SK-N-SH treated with all-trans-retinoic acid at 6 μM for 48 hours (cell line): ENCODE results near the gene OLAH.

Experiments
- ATAC-seq: fragments of 200-7000 bp; cut with Tn5 transposase; 3 replicates; pipeline ENCODE4 v1.9.1; 2020; ENCODE audit warnings: mild to moderate bottlenecking, moderate library complexity
- BACH2 ChIP-seq: fragments of 250-450 bp; sonication (Bioruptor Pico); IDR thresholded peaks from 2 replicates; pipeline ENCODE4 v1.9.0; 2021; ENCODE audit warnings: mild to moderate bottlenecking, borderline replicate concordance
- CREB5 ChIP-seq: fragments of 250-450 bp; sonication (Bioruptor Pico); IDR thresholded peaks from 2 replicates; pipeline ENCODE4 v1.5.1; 2020; ENCODE audit warnings: low read depth, mild to moderate bottlenecking, moderate library complexity
- CSDC2 ChIP-seq: fragments of 250-450 bp; sonication (Bioruptor Pico); IDR thresholded peaks from 2 replicates; pipeline ENCODE4 v1.5.0; 2020; ENCODE audit warnings: mild to moderate bottlenecking, moderate library complexity
- CSRNP3 ChIP-seq: fragments of 250-450 bp; sonication (Bioruptor Pico); IDR thresholded peaks from 2 replicates; pipeline ENCODE4 v1.5.1; 2021; ENCODE audit warnings: mild to moderate bottlenecking, moderate library complexity
- ESRRG ChIP-seq: fragments of 250-450 bp; sonication (Bioruptor Pico); IDR thresholded peaks from 2 replicates; pipeline ENCODE4 v1.6.1; 2021; ENCODE audit warnings: mild to moderate bottlenecking
- GLIS3 ChIP-seq: fragments of 250-450 bp; sonication (Bioruptor Pico); IDR thresholded peaks from 2 replicates; pipeline ENCODE4 v1.5.0; 2020; ENCODE audit warnings: mild to moderate bottlenecking, moderate library complexity
- ISL1 ChIP-seq: fragments of 250-450 bp; sonication (Bioruptor Pico); IDR thresholded peaks from 2 replicates; pipeline ENCODE4 v2.1.2; 2022; ENCODE audit warnings: mild to moderate bottlenecking, moderate library complexity
- OSR1 ChIP-seq: fragments of 250-450 bp; sonication (Bioruptor Pico); IDR thresholded peaks from 2 replicates; pipeline ENCODE4 v1.8.0; 2022; ENCODE audit warnings: moderate library complexity, mild to moderate bottlenecking, inconsistent platforms
- POU6F1 ChIP-seq: fragments of 250-450 bp; sonication (Bioruptor Pico); IDR thresholded peaks from 2 replicates; pipeline ENCODE4 v1.8.0; 2021; ENCODE audit warnings: low read depth, mild to moderate bottlenecking, moderate library complexity, borderline replicate concordance
- PPARA ChIP-seq: fragments of 250-450 bp; sonication (Bioruptor Pico); IDR thresholded peaks from 2 replicates; pipeline ENCODE4 v1.5.0; 2020; ENCODE audit warnings: mild to moderate bottlenecking, borderline replicate concordance
- RARB ChIP-seq: fragments of 250-450 bp; sonication (Bioruptor Pico); IDR thresholded peaks from 2 replicates; pipeline ENCODE4 v1.8.0; 2021; ENCODE audit warnings: mild to moderate bottlenecking, moderate library complexity
- SNAI2 ChIP-seq: fragments of 250-450 bp; sonication (Bioruptor Pico); IDR thresholded peaks from 2 replicates; pipeline ENCODE4 v1.5.0; 2020; ENCODE audit warnings: mild to moderate bottlenecking, moderate library complexity
- TCF4 ChIP-seq: fragments of 250-450 bp; sonication (Bioruptor Pico); IDR thresholded peaks from 2 replicates; pipeline ENCODE4 v1.8.0; 2021; ENCODE audit warnings: mild to moderate bottlenecking, moderate library complexity, borderline replicate concordance
- TOX ChIP-seq: fragments of 250-450 bp; sonication (Bioruptor Pico); IDR thresholded peaks from 2 replicates; pipeline ENCODE4 v1.8.0; 2021; ENCODE audit warnings: mild to moderate bottlenecking, moderate library complexity, borderline replicate concordance
- TSHZ2 ChIP-seq: fragments of 250-450 bp; sonication (Bioruptor Pico); IDR thresholded peaks from 2 replicates; pipeline ENCODE4 v1.5.0; 2020; ENCODE audit warnings: mild to moderate bottlenecking, moderate library complexity
- ZC3H10 ChIP-seq: fragments of 250-450 bp; sonication (Bioruptor Pico); IDR thresholded peaks from 2 replicates; pipeline ENCODE4 v1.5.1; 2021; ENCODE audit warnings: mild to moderate bottlenecking, moderate library complexity
- ZFP3 ChIP-seq: fragments of 250-450 bp; sonication (Bioruptor Pico); IDR thresholded peaks from 2 replicates; pipeline ENCODE4 v1.5.0; 2020; ENCODE audit warnings: mild to moderate bottlenecking, moderate library complexity
- ZFP30 ChIP-seq: fragments of 450-650 bp; formaldehyde crosslinking; IDR thresholded peaks from 2 replicates; pipeline ENCODE4 v1.5.0; 2022; ENCODE audit warnings: mild to moderate bottlenecking, moderate library complexity
- ZNF565 ChIP-seq: fragments of 450-650 bp; formaldehyde crosslinking; conservative IDR thresholded peaks from 2 replicates; pipeline ENCODE4 v1.5.0; 2020; ENCODE audit warnings: low read depth, mild to moderate bottlenecking, moderate library complexity
- ZNF8 ChIP-seq: fragments of 450-650 bp; formaldehyde crosslinking; IDR thresholded peaks from 2 replicates; pipeline ENCODE4 v1.5.0; 2020; ENCODE audit warnings: mild to moderate bottlenecking, moderate library complexity

Gene OLAH

GRCh38 chr10:15106352-15107013 lies 62.7 kb downstream of the OLAH start:
- ATAC-seq: peak; percentile 98
- no peak for TF ChIP-seq TSHZ2
- peak; percentile 56 for TF ChIP-seq ISL1
- TF ChIP-seq PPARA (CRISPR knock-in tag): no peak
- TF ChIP-seq, all 23 proteins: peak for 1

GRCh38 chr10:15112657-15113056 lies 68.9 kb downstream of the OLAH start:
- no peak for TF ChIP-seq OSR1 (CRISPR knock-in tag)
- no peak for TF ChIP-seq ZNF8 (CRISPR knock-in tag)
- no peak for TF ChIP-seq SNAI2 (CRISPR knock-in tag)
- TF ChIP-seq ZC3H10: no peak
- no peak for TF ChIP-seq ZNF565 (CRISPR knock-in tag)
- TF ChIP-seq CREB5 (CRISPR knock-in tag): no peak
- TF ChIP-seq ISL1: no peak
- no peak for TF ChIP-seq GLIS3 (CRISPR knock-in tag)
- TF ChIP-seq CSDC2 (CRISPR knock-in tag): no peak
- no peak for TF ChIP-seq BACH2
- no peak for TF ChIP-seq TOX (CRISPR knock-in tag)
- TF ChIP-seq POU6F1: no peak
- no peak for TF ChIP-seq TSHZ2
- no peak for TF ChIP-seq CSRNP3 (CRISPR knock-in tag)
- no peak for TF ChIP-seq ZFP3 (CRISPR knock-in tag)
- no peak for ATAC-seq

- TF ChIP-seq ZNF8 (CRISPR knock-in tag): no peak
- no peak for TF ChIP-seq ZNF565 (CRISPR knock-in tag)
- no peak for TF ChIP-seq ZFP30 (CRISPR knock-in tag)
- TF ChIP-seq OSR1 (CRISPR knock-in tag): no peak
- no peak for TF ChIP-seq TCF4 (CRISPR knock-in tag)
- no peak for TF ChIP-seq ESRRG
- no peak for TF ChIP-seq RARB
- TF ChIP-seq, all 23 proteins: peak for 0
- no peak for ATAC-seq
Measured at GRCh38 chr10:15113766-15114165, 70.0 kb downstream of the OLAH start.
